ENCODE data around the gene CDH2. TPM values are rescaled to one million over a fixed set of nuclear protein-coding genes. Genes with fewer than 3 reads are reported as not detected.

Gene CDH2
- total RNA-seq, 1 donor: 75.6 TPM

DNA sequence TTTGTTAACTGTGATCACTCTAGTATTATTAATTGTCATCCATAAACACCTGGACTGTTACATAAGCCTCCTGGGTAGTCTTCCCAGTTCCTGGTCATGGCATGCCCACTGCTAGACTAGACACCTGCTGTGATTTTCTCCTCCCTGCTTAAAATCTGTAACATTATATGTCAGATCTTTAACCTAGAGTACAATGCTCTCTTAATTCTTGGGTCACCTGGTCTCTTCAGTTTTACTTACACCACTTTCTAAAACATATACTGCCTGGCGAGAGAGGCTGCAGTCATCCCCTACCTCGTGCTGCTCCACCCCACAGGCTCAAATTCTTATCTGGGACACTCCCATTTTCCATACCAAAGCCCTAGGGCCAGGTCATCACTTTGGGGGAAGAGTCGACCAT lies 161.3 kb downstream of the CDH2 start:
- Histone ChIP-seq H3K79me2 (ENCODE audit: insufficient read depth, low read length) (peaks cover 24% of the 10 kb centered on the region), H3K4me1 (ENCODE audit: insufficient read depth, low read length) (peaks cover 16% of the 10 kb centered on the region), H4K20me1 (ENCODE audit: insufficient read depth, low read length) (no peaks in the 10 kb centered on the region)

DNA sequence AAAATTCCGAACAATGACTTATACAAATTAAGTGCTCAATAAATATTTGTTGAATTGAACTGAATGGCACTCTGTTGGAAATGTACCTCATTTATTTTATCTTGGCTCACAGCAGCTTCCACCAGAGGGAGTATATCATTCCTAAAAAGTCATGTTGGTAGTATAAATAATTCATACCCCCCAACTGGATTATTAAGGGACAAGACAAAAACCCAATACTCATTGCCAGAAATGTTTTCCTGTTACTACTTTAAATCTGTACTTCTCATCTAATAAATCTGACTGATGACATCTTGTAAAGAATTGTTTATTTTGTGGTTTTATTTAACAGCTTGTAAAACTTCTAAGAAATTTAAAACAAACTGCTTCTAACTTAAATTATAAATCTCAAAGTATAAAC lies 163.9 kb downstream of the CDH2 start:
- Histone ChIP-seq H2AFZ (ENCODE audit: low read length) (no peak overlapping the region), H3K4me1 (ENCODE audit: insufficient read depth, low read length) (peaks cover 13% of the 10 kb centered on the region), H3K9me3 (ENCODE audit: low read depth, low read length) (no peaks in the 10 kb centered on the region), H3K27ac (ENCODE audit: low read depth, low read length) (no peak overlapping the region), H3K36me3 (ENCODE audit: insufficient read depth, low read length) (peaks cover 24% of the 10 kb centered on the region), H3K79me2 (ENCODE audit: insufficient read depth, low read length) (peaks cover 14% of the 10 kb centered on the region), H4K20me1 (ENCODE audit: insufficient read depth, low read length) (no peaks in the 10 kb centered on the region), H3K4me2 (ENCODE audit: insufficient read depth, low read length) (no peak overlapping the region), H3K27me3 (ENCODE audit: insufficient read depth, low read length) (no peaks in the 10 kb centered on the region), H3K4me3 (ENCODE audit: insufficient read depth, low read length) (no peak overlapping the region)
- DNase-seq (ENCODE audit: insufficient read length, low spot score, missing footprints): no peak
- TF ChIP-seq, protein P1, sequence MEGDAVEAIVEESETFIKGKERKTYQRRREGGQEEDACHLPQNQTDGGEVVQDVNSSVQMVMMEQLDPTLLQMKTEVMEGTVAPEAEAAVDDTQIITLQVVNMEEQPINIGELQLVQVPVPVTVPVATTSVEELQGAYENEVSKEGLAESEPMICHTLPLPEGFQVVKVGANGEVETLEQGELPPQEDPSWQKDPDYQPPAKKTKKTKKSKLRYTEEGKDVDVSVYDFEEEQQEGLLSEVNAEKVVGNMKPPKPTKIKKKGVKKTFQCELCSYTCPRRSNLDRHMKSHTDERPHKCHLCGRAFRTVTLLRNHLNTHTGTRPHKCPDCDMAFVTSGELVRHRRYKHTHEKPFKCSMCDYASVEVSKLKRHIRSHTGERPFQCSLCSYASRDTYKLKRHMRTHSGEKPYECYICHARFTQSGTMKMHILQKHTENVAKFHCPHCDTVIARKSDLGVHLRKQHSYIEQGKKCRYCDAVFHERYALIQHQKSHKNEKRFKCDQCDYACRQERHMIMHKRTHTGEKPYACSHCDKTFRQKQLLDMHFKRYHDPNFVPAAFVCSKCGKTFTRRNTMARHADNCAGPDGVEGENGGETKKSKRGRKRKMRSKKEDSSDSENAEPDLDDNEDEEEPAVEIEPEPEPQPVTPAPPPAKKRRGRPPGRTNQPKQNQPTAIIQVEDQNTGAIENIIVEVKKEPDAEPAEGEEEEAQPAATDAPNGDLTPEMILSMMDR (IDR thresholded peaks at IDR 0.05; ENCODE audit: extremely low read depth, low read depth, low read length): peak; percentile 58

More for the DNA sequence above, 161.3 kb downstream of the CDH2 start:
- H2AFZ ChIP-seq (ENCODE audit: low read length): no peak overlapping the region
- peaks cover 8% of the 10 kb centered on the region for H3K36me3 ChIP-seq (ENCODE audit: insufficient read depth, low read length)
- no peak overlapping the region for H3K4me3 ChIP-seq (ENCODE audit: insufficient read depth, low read length)
- H3K9me3 ChIP-seq (ENCODE audit: low read depth, low read length): no peaks in the 10 kb centered on the region
- no peak for DNase-seq (ENCODE audit: insufficient read length, low spot score, missing footprints)
- no peaks in the 10 kb centered on the region for H3K27me3 ChIP-seq (ENCODE audit: insufficient read depth, low read length)
- H3K4me2 ChIP-seq (ENCODE audit: insufficient read depth, low read length): no peak overlapping the region
- no peak overlapping the region for H3K27ac ChIP-seq (ENCODE audit: low read depth, low read length)
- TF ChIP-seq, protein P1 (IDR thresholded peaks at IDR 0.05; ENCODE audit: extremely low read depth, low read depth, low read length): no peak

DNA sequence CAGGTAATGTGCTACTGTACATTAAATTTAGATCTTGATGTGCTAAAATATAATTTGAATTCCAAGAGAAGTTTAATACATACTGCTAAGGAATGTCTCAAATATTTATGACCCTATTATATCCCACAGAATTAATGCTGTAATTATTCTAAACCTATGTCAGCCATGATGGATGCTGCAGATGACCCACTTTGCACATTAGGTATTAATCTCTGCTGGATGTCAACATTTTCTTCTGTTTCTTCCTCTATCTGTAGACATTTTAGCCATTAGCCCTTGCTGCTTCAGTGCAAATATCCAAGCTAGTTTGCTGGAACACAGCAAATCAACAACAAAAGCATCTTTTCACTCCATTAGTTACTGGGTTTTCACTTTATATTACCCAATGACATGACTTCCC lies 164.6 kb downstream of the CDH2 start:
- Histone ChIP-seq H3K79me2 (ENCODE audit: insufficient read depth, low read length) (peaks cover 14% of the 10 kb centered on the region), H3K27ac (ENCODE audit: low read depth, low read length) (no peak overlapping the region), H3K4me1 (ENCODE audit: insufficient read depth, low read length) (peaks cover 13% of the 10 kb centered on the region), H3K9me3 (ENCODE audit: low read depth, low read length) (no peaks in the 10 kb centered on the region), H3K27me3 (ENCODE audit: insufficient read depth, low read length) (no peaks in the 10 kb centered on the region), H3K4me3 (ENCODE audit: insufficient read depth, low read length) (no peak overlapping the region), H3K36me3 (ENCODE audit: insufficient read depth, low read length) (peaks cover 27% of the 10 kb centered on the region), H2AFZ (ENCODE audit: low read length) (no peak overlapping the region), H4K20me1 (ENCODE audit: insufficient read depth, low read length) (no peaks in the 10 kb centered on the region), H3K4me2 (ENCODE audit: insufficient read depth, low read length) (no peak overlapping the region)
- TF ChIP-seq, protein P1 (IDR thresholded peaks at IDR 0.05; ENCODE audit: extremely low read depth, low read depth, low read length): no peak
- DNase-seq (ENCODE audit: insufficient read length, low spot score, missing footprints): no peak

DNA sequence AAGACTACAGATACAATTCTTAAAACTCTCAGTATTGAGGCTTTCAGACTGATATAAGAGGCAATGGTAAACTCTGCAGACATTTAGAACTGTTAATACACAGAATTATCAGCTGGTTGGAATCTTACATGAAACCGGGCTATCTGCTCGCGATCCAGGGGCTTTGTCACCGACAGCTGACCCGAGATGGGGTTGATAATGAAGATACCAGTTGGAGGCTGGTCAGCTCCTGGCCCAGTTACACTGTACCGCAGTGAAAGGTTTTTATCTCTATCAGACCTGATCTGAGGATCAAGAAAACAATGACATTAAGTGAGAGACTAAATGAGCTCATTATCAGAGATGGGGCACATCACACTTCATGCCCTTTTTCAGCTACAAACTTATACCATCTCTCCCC lies 167.3 kb downstream of the CDH2 start:
- no peak overlapping the region for H3K27ac ChIP-seq (ENCODE audit: low read depth, low read length)
- H3K9me3 ChIP-seq (ENCODE audit: low read depth, low read length): no peaks in the 10 kb centered on the region
- no peaks in the 10 kb centered on the region for H4K20me1 ChIP-seq (ENCODE audit: insufficient read depth, low read length)
- peaks cover 13% of the 10 kb centered on the region for H3K4me1 ChIP-seq (ENCODE audit: insufficient read depth, low read length)
- no peak overlapping the region for H2AFZ ChIP-seq (ENCODE audit: low read length)
- TF ChIP-seq, protein P1 (IDR thresholded peaks at IDR 0.05; ENCODE audit: extremely low read depth, low read depth, low read length): no peak
- no peak for DNase-seq (ENCODE audit: insufficient read length, low spot score, missing footprints)
- no peak overlapping the region for H3K4me3 ChIP-seq (ENCODE audit: insufficient read depth, low read length)
- H3K79me2 ChIP-seq (ENCODE audit: insufficient read depth, low read length): peaks cover 3% of the 10 kb centered on the region
- H3K4me2 ChIP-seq (ENCODE audit: insufficient read depth, low read length): no peak overlapping the region
- H3K36me3 ChIP-seq (ENCODE audit: insufficient read depth, low read length): peaks cover 35% of the 10 kb centered on the region
- no peaks in the 10 kb centered on the region for H3K27me3 ChIP-seq (ENCODE audit: insufficient read depth, low read length)
